Ascending aorta (tissue), 2 donors: Measurements from ENCODE around the gene SLC51B. TPM values are rescaled to one million over a fixed set of nuclear protein-coding genes. Genes with fewer than 3 reads are reported as not detected.
A peak's percentile ranks its signal among the peaks of the same experiment; 100 is the strongest.
"Not testable (repeated sequence)": the region's sequence is repeated elsewhere in the genome, so short reads cannot be mapped to it uniquely, and the experiment has no call there.

Experiments used
- DNase-seq, 2 donors: peaks; one replicate each; pipeline ENCODE4 v3.0.0-alpha.2; 2019; ENCODE audit warnings: low spot score in 2 of 2
- H3K27ac ChIP-seq, 2 donors: fragments of 200-600 bp; sonication (generic); one replicate each; pipeline ENCODE4 v1.5.1; 2016 to 2017; ENCODE audit warnings: mild to moderate bottlenecking in 1 of 2
- H3K27me3 ChIP-seq: fragments of 200-600 bp; sonication (generic); one replicate; pipeline ENCODE4 v1.5.1; 2017
- H3K36me3 ChIP-seq, 2 donors: fragments of 200-600 bp; sonication (generic); one replicate each; pipeline ENCODE4 v1.5.1; 2016
- H3K4me1 ChIP-seq, 2 donors: fragments of 200-600 bp; sonication (generic); one replicate each; pipeline ENCODE4 v1.5.1; 2016 to 2017; ENCODE audit warnings: mild to moderate bottlenecking in 1 of 2
- H3K4me3 ChIP-seq, 2 donors: fragments of 200-600 bp; sonication (generic); one replicate each; pipeline ENCODE4 v1.5.1; 2016 to 2017; ENCODE audit warnings: mild to moderate bottlenecking in 1 of 2
- H3K9me3 ChIP-seq, 2 donors: fragments of 200-600 bp; sonication (generic); one replicate each; pipeline ENCODE4 v1.5.1; 2016
- intact Hi-C: fragments of 100-400 bp; cut with DNase I; formaldehyde crosslinking; loops from one replicate; pipeline ENCODE4 v1.15.1; 2023
- total RNA-seq: library from RNA; depleted of rRNA; stranded (reverse); fragments of >200 nt; gene quantifications from one replicate; pipeline ENCODE4 v1.1.0, GENCODE V29; 2016
- TF ChIP-seq, protein P1 (sequence below), 3 experiments: fragments of 200-600 bp in 2 of 3; fragments of 450-650 bp in 1 of 3; sonication (generic) in 2 of 3; IDR thresholded peaks; one replicate each; pipeline ENCODE4 v1.5.1; 2016 to 2019; ENCODE audit warnings: antibody characterized with exemption in 3 of 3, mild to moderate bottlenecking in 1 of 3, moderate library complexity in 1 of 3

The SLC51B gene
- total RNA-seq, 1 donor from 2014 or later, result not detected

DNA sequence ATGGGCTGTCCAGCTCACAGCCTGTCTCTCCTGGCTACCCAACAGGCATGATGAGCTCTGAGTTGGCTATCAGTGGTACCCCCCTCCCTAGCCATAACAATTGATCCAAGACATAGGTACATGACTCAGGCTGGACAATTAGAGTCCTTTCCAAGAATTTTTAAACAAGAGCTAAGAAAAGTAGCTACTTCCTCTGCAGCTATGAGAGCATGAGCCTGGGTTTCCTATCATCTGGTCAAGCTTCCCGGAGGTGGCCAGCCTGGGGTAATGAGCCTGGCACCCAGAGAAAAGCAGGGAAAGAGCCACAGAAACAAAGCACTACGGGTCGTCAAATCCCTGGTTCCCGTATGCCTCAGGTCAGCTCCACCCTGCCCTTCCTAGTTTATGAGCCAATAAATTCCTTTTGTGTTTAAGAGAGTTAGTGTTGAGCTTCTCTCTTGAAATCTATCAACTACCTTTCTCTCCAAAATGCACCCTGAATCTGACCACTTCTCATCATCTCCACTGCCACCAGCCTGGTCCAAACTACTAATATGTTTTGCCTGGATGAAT is 2.3 kb upstream of the SLC51B start:
- no peaks in the 10 kb centered on the region for H3K27me3 ChIP-seq
- no peaks in the 10 kb centered on the region for H3K9me3 ChIP-seq
- intact Hi-C loops, result no loop called here
- no peak overlapping the region for H3K4me3 ChIP-seq
- H3K27ac ChIP-seq, result peak overlapping the region in 1 of 2 donors; percentile 21
- no peaks in the 10 kb centered on the region for H3K4me1 ChIP-seq
- peaks cover 0 to 22% of the 10 kb centered on the region in 2 donors for H3K36me3 ChIP-seq
- no peak for DNase-seq
- TF ChIP-seq, protein P1, sequence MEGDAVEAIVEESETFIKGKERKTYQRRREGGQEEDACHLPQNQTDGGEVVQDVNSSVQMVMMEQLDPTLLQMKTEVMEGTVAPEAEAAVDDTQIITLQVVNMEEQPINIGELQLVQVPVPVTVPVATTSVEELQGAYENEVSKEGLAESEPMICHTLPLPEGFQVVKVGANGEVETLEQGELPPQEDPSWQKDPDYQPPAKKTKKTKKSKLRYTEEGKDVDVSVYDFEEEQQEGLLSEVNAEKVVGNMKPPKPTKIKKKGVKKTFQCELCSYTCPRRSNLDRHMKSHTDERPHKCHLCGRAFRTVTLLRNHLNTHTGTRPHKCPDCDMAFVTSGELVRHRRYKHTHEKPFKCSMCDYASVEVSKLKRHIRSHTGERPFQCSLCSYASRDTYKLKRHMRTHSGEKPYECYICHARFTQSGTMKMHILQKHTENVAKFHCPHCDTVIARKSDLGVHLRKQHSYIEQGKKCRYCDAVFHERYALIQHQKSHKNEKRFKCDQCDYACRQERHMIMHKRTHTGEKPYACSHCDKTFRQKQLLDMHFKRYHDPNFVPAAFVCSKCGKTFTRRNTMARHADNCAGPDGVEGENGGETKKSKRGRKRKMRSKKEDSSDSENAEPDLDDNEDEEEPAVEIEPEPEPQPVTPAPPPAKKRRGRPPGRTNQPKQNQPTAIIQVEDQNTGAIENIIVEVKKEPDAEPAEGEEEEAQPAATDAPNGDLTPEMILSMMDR (IDR thresholded peaks at IDR 0.05), result no peak

DNA sequence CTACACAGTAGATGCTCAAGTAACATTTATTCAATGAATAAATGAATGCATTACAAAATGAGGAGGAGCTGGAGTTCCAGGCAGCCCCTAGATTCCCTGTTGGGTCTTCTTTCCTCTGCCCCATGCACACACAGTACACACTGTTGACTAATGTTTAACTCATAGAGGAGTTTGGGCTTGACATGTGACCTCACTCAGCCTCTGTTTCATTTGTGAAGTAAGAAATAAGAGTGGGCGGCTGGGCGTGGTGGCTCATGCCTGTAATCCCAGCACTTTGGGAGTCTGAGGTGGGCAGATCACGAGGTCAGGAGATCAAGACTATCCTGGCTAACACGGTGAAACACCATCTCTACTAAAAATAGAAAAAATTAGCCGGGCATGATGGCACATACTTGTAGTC is 969 bp upstream of the SLC51B start:
- intact Hi-C loops, H3K4me3 ChIP-seq, H3K9me3 ChIP-seq, H3K4me1 ChIP-seq, H3K27me3 ChIP-seq, DNase-seq: not testable (repeated sequence)
- Histone ChIP-seq H3K27ac (peak overlapping the region in 1 of 2 donors; percentile 17), H3K36me3 (peaks cover 0 to 22% of the 10 kb centered on the region in 2 donors)

DNA sequence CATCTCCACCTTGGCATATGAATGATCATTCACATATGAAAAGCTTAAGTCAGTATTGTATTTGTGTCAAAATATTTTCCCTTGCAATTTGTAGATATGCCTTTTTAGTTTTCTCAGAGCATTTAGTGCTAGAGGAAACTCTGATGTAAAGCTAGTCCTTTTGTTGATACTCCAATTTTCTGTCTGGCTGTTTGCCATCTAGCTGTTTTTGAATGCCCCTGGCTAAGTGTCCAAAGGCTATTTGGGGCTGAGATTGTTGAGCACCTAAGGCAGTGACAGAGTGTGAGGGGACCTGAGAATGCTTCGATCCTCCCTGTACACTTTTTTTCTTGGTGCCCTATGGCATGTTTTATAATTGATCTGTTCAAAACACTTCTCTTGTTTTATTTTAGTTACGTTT is 3.1 kb downstream of the SLC51B start:
- no peak overlapping the region for H3K4me3 ChIP-seq
- no peaks in the 10 kb centered on the region for H3K9me3 ChIP-seq
- peaks cover 0 to 3% of the 10 kb centered on the region in 2 donors for H3K4me1 ChIP-seq
- TF ChIP-seq, protein P1 (IDR thresholded peaks at IDR 0.05), result no peak
- peak overlapping the region in 1 of 2 donors; percentile 15 for H3K27ac ChIP-seq
- no peaks in the 10 kb centered on the region for H3K27me3 ChIP-seq
- peaks cover 5 to 31% of the 10 kb centered on the region in 2 donors for H3K36me3 ChIP-seq
- intact Hi-C loops, result loop anchor here (5.0 kb wide), 1 partner anchor 139 kb away; the partner anchor contains the start of gene CLPX
- no peak for DNase-seq

DNA sequence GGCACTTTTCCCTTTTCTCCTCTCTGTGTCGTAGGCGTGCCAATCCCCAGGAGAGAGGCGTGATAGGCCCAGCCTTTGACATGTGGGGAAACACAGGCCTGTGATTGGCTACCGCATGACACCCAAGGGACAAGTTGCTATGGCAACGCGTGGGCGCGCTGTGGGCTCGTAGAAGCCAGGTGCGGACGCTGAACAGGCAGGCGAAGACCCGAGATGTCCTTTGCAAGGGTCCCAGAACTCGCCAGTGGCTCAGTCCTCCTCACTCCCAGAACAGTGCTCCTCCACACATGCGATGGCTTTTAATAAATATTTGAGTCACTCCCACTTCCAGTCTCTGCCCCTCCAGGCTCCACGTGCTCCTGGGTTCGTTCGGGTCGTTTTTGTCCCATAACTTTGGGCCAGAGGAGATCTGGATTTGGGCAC is 4.2 kb downstream of the SLC51B start:
- Histone ChIP-seq H3K4me1 (peaks cover 0 to 4% of the 10 kb centered on the region in 2 donors), H3K27me3 (no peaks in the 10 kb centered on the region), H3K4me3 (peak overlapping the region in 1 of 2 donors; percentile 43), H3K27ac (peak overlapping the region in 1 of 2 donors; percentile 46), H3K9me3 (no peaks in the 10 kb centered on the region), H3K36me3 (peaks cover 15 to 39% of the 10 kb centered on the region in 2 donors)
- intact Hi-C loops, result loop anchor here (5.0 kb wide), 1 partner anchor 138 kb away; the partner anchor contains the start of gene CLPX
- peak; percentile 72 to 93 for DNase-seq
- TF ChIP-seq, protein P1 (IDR thresholded peaks at IDR 0.05), result no peak

DNA sequence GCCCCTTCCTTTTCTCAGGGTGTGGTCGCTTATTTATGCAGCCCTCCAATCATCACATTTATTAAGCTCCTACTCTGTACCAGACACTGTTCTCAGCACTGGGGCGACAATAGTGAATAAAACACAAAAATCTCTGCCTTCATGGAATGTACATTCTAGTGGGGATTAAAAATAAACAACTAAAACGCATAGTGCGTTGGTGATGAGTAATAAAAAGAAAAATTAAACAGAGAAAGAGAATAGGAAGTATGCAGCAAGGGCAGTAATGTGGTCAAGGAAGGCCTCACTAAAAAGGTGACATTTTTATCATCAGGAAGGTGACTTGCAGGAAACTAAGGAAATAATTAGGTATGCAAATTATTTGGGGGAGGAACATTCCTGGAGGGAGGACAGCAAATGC is 5.1 kb downstream of the SLC51B start:
- H3K9me3 ChIP-seq, result no peaks in the 10 kb centered on the region
- peaks cover 24 to 41% of the 10 kb centered on the region in 2 donors for H3K36me3 ChIP-seq
- H3K27me3 ChIP-seq, result no peaks in the 10 kb centered on the region
- intact Hi-C loops, result no loop called here
- peaks cover 3 to 13% of the 10 kb centered on the region in 2 donors for H3K4me1 ChIP-seq
- no peak overlapping the region for H3K27ac ChIP-seq
- H3K4me3 ChIP-seq, result no peak overlapping the region
- TF ChIP-seq, protein P1 (IDR thresholded peaks at IDR 0.05), result no peak
- no peak for DNase-seq

DNA sequence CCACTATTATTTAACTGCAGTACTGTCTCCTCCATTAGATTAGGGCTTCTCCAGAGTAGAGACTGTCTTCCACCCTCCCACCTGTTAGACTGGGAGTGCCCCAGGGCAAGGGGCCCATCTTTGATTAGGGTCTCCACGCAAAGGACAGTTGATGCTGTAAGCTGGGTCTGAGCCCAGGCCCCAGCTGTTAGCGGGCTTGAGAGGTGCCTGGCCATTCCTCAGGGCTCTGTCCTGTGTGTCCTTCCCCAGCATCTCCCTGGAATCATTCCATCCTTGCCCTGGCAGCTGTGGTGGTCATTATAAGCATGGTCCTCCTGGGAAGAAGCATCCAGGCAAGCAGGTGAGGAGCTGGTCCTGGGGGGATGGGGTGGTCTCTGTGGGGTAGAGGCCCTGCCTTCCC is 6.1 kb downstream of the SLC51B start:
- H3K9me3 ChIP-seq, result no peaks in the 10 kb centered on the region
- peaks cover 31 to 45% of the 10 kb centered on the region in 2 donors for H3K36me3 ChIP-seq
- intact Hi-C loops, result no loop called here
- H3K4me3 ChIP-seq, result no peak overlapping the region
- peaks cover 8 to 23% of the 10 kb centered on the region in 2 donors for H3K4me1 ChIP-seq
- no peaks in the 10 kb centered on the region for H3K27me3 ChIP-seq
- TF ChIP-seq, protein P1 (IDR thresholded peaks at IDR 0.05), result no peak
- DNase-seq, result no peak
- peak overlapping the region in 1 of 2 donors; percentile 47 for H3K27ac ChIP-seq
